ENCODE data around the gene FAM217A. TPM values are rescaled to one million over a fixed set of nuclear protein-coding genes. Genes with fewer than 3 reads are reported as not detected.

The FAM217A gene
- total and polyA plus RNA-seq, 2 of the 13 experiments (the other 11 are each of a cell fraction or from before 2014, with no cell fraction given), result not detected

- 0 out of 2 replicates have a peak, but pooled peaks have one; percentile 11 for TF ChIP-seq KAT8 (CRISPR knock-in tag; IDR thresholded peaks at IDR 0.05)
- peak; percentile 51; the same call in 1 of the 2 replicates for TF ChIP-seq HNF4A (CRISPR knock-in tag; IDR thresholded peaks at IDR 0.05)
- no peak for TF ChIP-seq SOX13 (IDR thresholded peaks at IDR 0.05)
- peak in 1 of 2 experiments; percentile 76; a peak in 2 of 4 replicates for TF ChIP-seq SOX13 (CRISPR knock-in tag; conservative IDR thresholded peaks at IDR 0.05 in 1 of 2, IDR thresholded peaks at IDR 0.05 in 1 of 2)
- peak; percentile 28; the same call in 1 of the 2 replicates for TF ChIP-seq SAP130 (CRISPR knock-in tag; IDR thresholded peaks at IDR 0.05; ENCODE audit: low read depth)
- TF ChIP-seq RNF2 (conservative IDR thresholded peaks at IDR 0.05; ENCODE audit: low read depth), result no peak
- no peak for TF ChIP-seq GATAD2A (CRISPR knock-in tag; IDR thresholded peaks at IDR 0.05)
- TF ChIP-seq ASH2L (IDR thresholded peaks at IDR 0.05; ENCODE audit: insufficient read length, low read depth, low read length), result peak; percentile 27
- no peak for TF ChIP-seq ZNF547 (CRISPR knock-in tag; IDR thresholded peaks at IDR 0.05)
- no peak for TF ChIP-seq ADNP (CRISPR knock-in tag; IDR thresholded peaks at IDR 0.05)
- no peak for TF ChIP-seq BRCA1 (CRISPR knock-in tag; IDR thresholded peaks at IDR 0.05)
- TF ChIP-seq, protein P1, sequence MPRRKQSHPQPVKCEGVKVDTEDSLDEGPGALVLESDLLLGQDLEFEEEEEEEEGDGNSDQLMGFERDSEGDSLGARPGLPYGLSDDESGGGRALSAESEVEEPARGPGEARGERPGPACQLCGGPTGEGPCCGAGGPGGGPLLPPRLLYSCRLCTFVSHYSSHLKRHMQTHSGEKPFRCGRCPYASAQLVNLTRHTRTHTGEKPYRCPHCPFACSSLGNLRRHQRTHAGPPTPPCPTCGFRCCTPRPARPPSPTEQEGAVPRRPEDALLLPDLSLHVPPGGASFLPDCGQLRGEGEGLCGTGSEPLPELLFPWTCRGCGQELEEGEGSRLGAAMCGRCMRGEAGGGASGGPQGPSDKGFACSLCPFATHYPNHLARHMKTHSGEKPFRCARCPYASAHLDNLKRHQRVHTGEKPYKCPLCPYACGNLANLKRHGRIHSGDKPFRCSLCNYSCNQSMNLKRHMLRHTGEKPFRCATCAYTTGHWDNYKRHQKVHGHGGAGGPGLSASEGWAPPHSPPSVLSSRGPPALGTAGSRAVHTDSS (CRISPR knock-in tag; conservative IDR thresholded peaks at IDR 0.05), result no peak
- TF ChIP-seq ARNT2 (CRISPR knock-in tag; IDR thresholded peaks at IDR 0.05; ENCODE audit: low read depth), result no peak
- no peak for TF ChIP-seq SNAI1 (CRISPR knock-in tag; IDR thresholded peaks at IDR 0.05; ENCODE audit: borderline replicate concordance)
- TF ChIP-seq WIZ (CRISPR knock-in tag; IDR thresholded peaks at IDR 0.05), result no peak
- TF ChIP-seq FOXP1 (IDR thresholded peaks at IDR 0.05), result no peak
- peak; percentile 17; the same call in 1 of the 2 replicates for TF ChIP-seq FOXP1 (CRISPR knock-in tag; IDR thresholded peaks at IDR 0.05)
- TF ChIP-seq, protein P2, sequence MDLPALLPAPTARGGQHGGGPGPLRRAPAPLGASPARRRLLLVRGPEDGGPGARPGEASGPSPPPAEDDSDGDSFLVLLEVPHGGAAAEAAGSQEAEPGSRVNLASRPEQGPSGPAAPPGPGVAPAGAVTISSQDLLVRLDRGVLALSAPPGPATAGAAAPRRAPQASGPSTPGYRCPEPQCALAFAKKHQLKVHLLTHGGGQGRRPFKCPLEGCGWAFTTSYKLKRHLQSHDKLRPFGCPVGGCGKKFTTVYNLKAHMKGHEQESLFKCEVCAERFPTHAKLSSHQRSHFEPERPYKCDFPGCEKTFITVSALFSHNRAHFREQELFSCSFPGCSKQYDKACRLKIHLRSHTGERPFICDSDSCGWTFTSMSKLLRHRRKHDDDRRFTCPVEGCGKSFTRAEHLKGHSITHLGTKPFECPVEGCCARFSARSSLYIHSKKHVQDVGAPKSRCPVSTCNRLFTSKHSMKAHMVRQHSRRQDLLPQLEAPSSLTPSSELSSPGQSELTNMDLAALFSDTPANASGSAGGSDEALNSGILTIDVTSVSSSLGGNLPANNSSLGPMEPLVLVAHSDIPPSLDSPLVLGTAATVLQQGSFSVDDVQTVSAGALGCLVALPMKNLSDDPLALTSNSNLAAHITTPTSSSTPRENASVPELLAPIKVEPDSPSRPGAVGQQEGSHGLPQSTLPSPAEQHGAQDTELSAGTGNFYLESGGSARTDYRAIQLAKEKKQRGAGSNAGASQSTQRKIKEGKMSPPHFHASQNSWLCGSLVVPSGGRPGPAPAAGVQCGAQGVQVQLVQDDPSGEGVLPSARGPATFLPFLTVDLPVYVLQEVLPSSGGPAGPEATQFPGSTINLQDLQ (CRISPR knock-in tag; IDR thresholded peaks at IDR 0.05), result no peak
- no peak for TF ChIP-seq TAF1 (CRISPR knock-in tag; IDR thresholded peaks at IDR 0.05)
Observed at GRCh38 chr6:4105980-4106536, 27.1 kb upstream of the FAM217A start (continued).

All from HepG2 (cell line).